GM19452 (cell line): ENCODE measurements around the gene ITLN1.
"Not testable (repeated sequence)": the region's sequence is repeated elsewhere in the genome, so short reads cannot be mapped to it uniquely, and the experiment has no call there.

Source experiments
- ATAC-seq: cut with Tn5 transposase; IDR thresholded peaks from one replicate; pipeline ENCODE4 v1.9.1; 2021; ENCODE audit not compliant: unreplicated experiment

Gene ITLN1

GRCh38 chr1:160885042-160885441 is at the start of gene ITLN1:
ITLN1 (minus strand) TSS chr1:160885180; CDS start chr1:160884877, 303 bp downstream.
- ATAC-seq: no peak

- not testable (repeated sequence) for ATAC-seq
Measured at GRCh38 chr1:160933305-160933704, 48.3 kb upstream of the ITLN1 start.

- ATAC-seq: no peak
Measured at GRCh38 chr1:160925652-160926244, 40.8 kb upstream of the ITLN1 start.

- no peak for ATAC-seq
Measured at GRCh38 chr1:160924791-160925651, 40.0 kb upstream of the ITLN1 start.

DNA sequence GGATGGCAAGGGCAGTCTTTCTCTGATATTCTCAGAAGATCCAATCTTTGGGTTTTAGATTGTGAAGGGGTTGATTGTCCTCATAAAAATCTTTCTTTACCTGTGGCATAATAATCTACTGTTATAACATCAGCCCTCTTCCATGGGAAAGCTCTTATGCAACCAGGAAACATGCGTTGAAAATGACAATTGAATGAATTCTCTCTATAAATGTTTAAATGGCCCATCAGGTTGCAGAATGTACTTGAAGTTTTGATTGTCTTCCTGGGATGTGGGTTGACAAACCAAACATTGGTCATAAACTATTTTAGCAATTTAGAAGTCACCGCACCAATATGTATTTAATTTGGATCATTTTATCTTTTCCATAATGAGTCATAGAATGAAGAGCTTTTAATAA is 31.7 kb upstream of the ITLN1 start:
- no peak for ATAC-seq

- not testable (repeated sequence) for ATAC-seq
Measured at GRCh38 chr1:160913229-160913628, 28.2 kb upstream of the ITLN1 start.

- ATAC-seq: no peak
Measured at GRCh38 chr1:160911925-160912324, 26.9 kb upstream of the ITLN1 start.

DNA sequence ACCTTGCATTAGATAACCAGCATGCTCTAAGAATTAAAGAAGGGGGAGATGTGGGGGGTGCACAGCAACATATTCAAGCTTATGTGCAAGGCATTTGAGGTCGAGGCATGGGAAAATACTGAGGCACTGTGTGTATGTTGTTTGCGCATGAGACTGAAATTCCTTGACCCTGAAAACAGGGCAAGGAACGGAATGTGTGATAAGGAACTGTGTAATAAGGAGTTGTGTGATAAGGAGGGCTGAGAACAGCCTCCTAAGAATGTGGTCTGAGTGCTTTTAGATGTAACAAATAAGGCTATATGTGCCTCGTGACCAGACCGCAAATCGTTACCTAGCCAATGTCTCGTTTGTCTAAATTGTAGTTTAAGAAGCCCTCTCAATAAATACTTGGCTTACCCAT is 26.5 kb upstream of the ITLN1 start:
- no peak for ATAC-seq

DNA sequence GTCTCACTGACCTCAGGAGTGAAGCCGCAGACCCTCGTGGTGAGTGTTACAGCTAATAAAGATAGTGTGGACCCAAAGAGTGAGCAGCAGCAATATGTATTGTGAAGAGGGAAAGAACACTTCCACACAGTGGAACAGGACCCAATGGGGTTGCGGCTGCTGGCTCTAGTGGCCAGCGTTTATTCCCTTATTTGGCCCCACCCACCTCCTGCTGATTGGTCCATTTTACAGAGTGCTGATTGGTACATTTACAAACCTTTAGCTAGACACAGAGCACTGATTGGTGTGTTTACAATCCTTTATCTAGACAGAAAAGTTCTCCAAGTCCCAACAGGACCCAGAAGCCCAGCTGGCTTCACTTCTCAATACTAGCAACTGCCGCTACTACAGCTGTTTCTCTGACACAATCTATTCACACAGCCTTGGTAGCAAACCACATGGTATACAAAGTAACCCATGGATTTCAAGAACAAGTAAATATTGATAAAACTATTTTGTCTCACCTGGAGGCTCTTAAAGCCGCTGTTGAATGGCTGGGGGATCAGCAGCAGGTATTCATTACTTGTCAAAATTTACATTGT is 25.3 kb upstream of the ITLN1 start:
- no peak for ATAC-seq

GRCh38 chr1:160907976-160908375 is 23.0 kb upstream of the ITLN1 start:
- no peak for ATAC-seq

DNA sequence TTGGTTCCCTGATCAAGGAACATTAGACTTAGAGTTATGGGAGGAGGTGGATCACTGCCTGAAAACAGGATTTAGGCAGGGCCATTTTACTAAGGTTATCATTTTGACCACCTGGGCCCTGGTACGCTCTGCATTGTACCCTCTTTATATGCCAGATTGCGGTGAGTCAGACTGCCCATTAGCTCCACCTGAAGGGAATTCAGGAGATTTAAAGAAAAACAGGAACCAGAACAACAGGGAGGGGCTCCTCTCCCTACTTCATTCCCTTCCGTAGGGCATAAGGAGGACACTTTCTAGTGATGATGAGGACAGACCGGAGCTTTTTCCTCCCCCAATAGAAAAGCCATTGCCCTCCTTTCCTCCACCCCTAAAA is 20.6 kb upstream of the ITLN1 start:
- ATAC-seq: no peak

GRCh38 chr1:160904783-160905616 is 20.0 kb upstream of the ITLN1 start:
- ATAC-seq: no peak

DNA sequence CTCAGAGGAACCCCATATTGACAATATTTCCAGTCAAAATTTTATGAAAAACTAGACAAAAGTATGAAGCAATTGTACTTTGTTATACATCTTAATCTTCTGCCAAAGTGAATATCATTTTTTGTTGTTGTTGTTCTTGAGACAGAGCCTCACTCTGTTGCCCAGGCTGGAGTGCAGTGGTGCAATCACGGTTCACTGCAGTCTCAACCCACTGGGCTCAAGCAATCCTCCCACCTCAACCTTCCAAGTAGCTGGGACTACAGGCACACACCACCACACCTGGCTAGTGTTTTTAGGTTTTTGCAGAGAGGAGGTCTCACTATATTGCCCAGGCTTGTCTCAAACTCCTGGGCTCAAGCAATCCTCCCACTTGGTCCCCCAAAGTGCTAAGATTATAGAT is 17.3 kb upstream of the ITLN1 start:
- not testable (repeated sequence) for ATAC-seq

DNA sequence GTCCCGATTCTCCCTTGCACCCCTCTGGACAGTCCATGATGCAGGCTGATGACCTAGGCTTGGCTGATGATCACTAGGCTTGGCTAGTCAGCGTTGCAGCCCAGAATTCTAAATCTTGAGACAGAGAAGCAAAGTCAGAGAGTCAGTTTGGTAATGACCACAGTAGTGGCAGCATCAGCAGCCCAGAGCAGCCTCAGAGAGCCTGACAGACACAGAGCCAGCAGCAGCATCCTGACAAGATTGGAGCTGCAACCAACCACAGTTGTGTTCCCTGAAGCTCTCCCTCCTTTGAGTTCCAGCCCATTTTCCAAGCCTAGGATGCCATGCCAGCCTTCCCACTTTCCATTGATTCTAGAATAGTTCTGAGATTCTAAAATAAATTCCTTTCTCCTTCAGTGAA is 16.8 kb upstream of the ITLN1 start:
- no peak for ATAC-seq

- ATAC-seq: not testable (repeated sequence)
Measured at GRCh38 chr1:160900683-160901082, 15.7 kb upstream of the ITLN1 start.

DNA sequence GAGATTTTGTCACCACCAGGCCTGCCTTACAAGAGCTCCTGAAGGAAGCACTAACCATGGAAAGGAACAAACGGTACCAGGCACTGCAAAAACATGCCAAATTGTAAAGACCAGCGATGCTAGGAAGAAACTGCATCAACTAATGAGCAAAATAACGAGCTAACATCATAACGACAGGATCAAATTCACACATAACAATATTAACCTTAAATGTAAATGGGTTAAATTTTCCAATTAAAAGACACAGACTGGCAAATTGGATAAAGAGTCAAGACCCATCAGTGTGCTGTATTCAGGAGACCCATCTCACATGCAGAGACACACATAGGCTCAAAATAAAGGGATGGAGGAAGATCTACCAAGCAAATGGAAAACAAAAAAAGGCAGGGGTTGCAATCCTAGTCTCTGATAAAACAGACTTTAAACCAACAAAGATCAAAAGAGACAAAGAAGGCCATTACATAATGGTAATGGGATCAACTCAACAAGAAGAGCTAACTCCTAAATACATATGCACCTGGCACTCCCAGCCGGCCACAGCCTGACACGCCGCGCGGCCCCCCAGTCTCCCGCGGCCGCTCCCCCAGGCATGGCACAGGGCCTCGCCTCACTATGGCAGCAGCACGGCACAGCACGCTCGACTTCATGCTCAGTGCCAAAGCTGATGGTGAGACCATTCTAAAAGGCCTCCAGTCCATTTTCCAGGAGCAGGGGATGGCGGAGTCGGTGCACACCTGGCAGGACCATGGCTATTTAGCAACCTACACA is 9.6 kb upstream of the ITLN1 start:
- not testable (repeated sequence) for ATAC-seq

- no peak for ATAC-seq
Measured at GRCh38 chr1:160891474-160891873, 6.5 kb upstream of the ITLN1 start.

- ATAC-seq: no peak
Measured at GRCh38 chr1:160888926-160889325, 3.9 kb upstream of the ITLN1 start.

DNA sequence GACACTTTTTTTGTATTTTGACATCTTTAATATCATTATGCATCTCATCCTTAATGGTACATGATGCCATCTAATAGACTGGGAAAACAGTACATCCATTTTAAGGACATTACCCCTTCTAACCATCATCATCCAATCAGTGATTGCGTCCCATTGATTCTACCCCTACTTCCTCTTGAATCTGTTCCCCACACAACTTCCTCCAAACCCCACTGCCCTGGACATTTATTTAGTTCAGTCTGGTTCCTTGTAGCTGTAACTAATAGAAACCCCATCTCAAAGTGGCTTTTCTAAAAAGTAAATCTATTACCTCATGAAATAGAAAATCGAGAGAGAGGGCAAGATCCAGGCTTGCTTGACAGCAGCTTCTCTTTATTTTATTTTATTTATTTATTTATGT is 2.1 kb upstream of the ITLN1 start:
- ATAC-seq: no peak

- no peak for ATAC-seq
Measured at GRCh38 chr1:160884579-160884978, 401 bp downstream of the ITLN1 start.
